ENCODE measurements around the gene CLDN8.

The CLDN8 gene

DNA sequence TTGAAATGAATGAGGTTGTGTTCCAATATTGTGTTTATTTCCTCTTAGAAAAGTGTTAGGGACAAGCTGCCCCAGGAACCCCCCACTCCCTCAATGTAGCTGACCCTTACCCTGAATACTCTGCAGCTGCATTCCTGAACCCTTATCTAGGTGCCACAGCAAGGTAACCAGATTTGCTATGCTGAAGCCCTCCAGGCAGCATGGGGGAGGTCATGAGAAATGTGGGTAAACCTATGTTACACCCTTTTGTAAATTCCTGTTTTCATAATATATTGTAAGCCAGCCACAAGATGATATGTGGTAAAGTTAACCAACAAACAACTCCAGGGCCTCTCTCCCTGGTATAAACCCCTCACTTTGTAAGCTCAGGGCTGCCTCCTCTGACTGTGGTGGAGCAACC is 27.8 kb upstream of the CLDN8 start:
- TF ChIP-seq CTCF (IDR thresholded peaks at IDR 0.05), result no peak

DNA sequence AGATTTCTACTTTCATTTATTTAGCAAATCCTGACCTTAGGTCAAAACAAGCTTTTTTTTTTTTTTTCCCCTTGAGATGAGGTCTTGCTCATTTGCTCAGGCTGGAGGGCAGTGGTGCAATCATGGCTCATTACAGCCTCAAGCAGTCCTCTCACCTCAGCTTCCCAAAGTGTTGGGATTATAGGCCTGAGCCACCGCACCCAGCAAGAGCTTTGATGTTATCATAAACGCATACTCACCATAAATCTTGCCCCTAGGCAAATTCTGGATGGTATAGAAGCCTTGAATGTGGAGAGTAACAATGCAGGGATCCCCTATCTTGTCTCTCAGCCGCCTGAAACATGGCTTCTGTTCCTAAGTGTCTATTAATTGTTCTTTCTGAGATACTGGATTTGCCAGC is 24.8 kb upstream of the CLDN8 start:
- no peak for TF ChIP-seq CTCF (IDR thresholded peaks at IDR 0.05)

DNA sequence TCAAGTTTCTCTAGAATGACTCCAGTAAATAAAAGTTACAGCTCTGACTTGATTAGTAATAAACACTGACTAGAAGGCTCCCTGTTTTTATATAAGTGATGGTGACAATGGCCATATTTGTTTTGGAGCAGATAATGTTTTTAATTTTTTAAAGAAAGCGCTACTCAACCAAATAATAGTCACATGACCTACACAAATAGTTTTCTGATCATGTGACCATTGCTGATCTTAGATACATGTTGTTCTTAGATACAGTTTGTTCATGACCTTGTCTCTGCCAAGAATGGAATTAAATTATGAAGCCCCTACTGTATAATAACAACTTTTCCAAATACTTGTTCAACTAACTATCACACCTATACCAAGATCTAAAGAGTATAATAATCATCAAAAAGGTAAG is 22.3 kb upstream of the CLDN8 start:
- no peak for TF ChIP-seq CTCF (IDR thresholded peaks at IDR 0.05)

- no peak for TF ChIP-seq CTCF (IDR thresholded peaks at IDR 0.05)
Measured at GRCh38 chr21:30234643-30235042, 18.7 kb upstream of the CLDN8 start.

GRCh38 chr21:30234050-30234449 is 18.2 kb upstream of the CLDN8 start:
- TF ChIP-seq CTCF (IDR thresholded peaks at IDR 0.05), result no peak

DNA sequence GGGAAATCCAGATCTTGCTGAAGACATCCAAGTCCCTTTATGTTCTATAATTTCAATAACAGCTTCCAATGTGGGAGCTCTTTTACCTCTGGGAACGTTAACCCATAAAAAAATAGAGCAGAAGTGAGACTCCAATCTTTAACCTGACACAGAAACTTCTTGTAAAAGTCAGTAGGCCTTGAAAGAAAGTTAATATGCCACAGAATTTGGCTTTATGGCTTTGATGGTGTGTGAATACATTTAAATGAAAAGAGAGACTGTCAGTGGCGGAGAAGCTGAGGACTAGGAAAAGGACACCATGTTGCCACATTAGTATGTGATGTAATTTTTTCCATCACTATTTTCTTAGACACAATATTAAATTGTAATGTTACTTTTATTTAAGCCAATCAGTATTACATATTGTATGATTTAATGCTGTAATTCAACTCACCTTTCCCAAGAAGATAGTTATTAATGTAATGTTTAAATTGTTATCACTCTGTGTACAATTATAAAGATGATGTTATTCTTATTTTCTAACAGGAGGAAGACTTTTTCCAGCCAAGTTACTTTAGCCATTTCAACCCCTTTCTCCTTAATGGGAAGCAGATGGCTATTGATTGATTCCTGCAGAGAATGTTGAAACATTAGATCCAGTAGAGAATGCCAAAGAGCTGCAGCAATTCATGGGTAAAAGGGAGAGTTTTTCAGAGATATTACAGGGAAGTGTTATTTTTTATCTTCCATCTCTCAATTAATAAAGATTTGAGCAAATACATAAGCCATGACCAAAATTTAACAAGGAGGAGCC is 17.5 kb upstream of the CLDN8 start:
- no peak for TF ChIP-seq CTCF (IDR thresholded peaks at IDR 0.05)

DNA sequence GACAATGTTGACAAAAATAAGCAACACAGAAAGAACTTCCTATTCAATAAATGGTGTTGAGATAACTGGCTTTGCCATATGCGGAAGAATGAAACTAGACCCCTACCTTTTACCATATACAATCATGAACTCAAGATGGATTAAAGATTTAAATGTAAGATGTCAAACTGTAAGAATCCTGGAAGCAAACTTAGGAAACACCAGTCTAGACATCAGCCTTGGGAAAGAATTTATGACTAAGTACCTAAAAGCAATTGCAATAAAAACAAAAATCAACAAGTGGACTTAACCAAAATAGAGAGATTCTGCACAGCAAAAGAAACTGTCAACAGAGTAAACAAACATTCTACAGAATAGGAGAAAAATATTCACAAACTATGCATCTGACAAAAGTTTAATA is 16.1 kb upstream of the CLDN8 start:
- no peak for TF ChIP-seq CTCF (IDR thresholded peaks at IDR 0.05)

All from LNCAP (cell line).